MV-4-11 (cell line): ENCODE results near the gene KRTAP19-5.
"Not testable (repeated sequence)": the region's sequence is repeated elsewhere in the genome, so short reads cannot be mapped to it uniquely, and the experiment has no call there.

Experiments
- DNase-seq: peaks from one replicate; lab custom pipeline; 2025; lab: John Stamatoyannopoulos, UW

Gene KRTAP19-5

GRCh38 chr21:30502041-30502440 is at the start of gene KRTAP19-5:
Gene KRTAP19-5, minus strand, starts transcription at chr21:30502141. Its CDS starts 51 bp downstream, at chr21:30502090.
- no peak for DNase-seq

GRCh38 chr21:30541764-30542163 is 39.8 kb upstream of the KRTAP19-5 start, which contains the start of gene KRTAP19-6:
Gene KRTAP19-6, minus strand, starts transcription at chr21:30541864. Its CDS starts 31 bp downstream, at chr21:30541833.
- no peak for DNase-seq

GRCh38 chr21:30518876-30519275 is 16.9 kb upstream of the KRTAP19-5 start:
- no peak for DNase-seq

- DNase-seq, result no peak
Observed at GRCh38 chr21:30515681-30516080, 13.7 kb upstream of the KRTAP19-5 start.

GRCh38 chr21:30505621-30506205 is 3.8 kb upstream of the KRTAP19-5 start:
- DNase-seq, result not testable (repeated sequence)

GRCh38 chr21:30497065-30497464 is 4.9 kb downstream of the KRTAP19-5 start, which contains the start of gene KRTAP19-4:
Gene KRTAP19-4, minus strand, starts transcription at chr21:30497165. Its CDS starts 55 bp downstream, at chr21:30497110.
- no peak for DNase-seq

GRCh38 chr21:30491963-30492428 is 9.9 kb downstream of the KRTAP19-5 start, which contains the start of gene KRTAP19-3:
Gene KRTAP19-3, minus strand, starts transcription at chr21:30492013. Its CDS starts 56 bp downstream, at chr21:30491957.
- DNase-seq, result no peak

- DNase-seq, result no peak
Observed at GRCh38 chr21:30487336-30487735, 14.6 kb downstream of the KRTAP19-5 start, which contains the start of gene KRTAP19-2. Gene KRTAP19-2, minus strand, starts transcription at chr21:30487436. Its CDS starts 88 bp downstream, at chr21:30487348.

GRCh38 chr21:30486180-30486579 is 15.8 kb downstream of the KRTAP19-5 start:
- DNase-seq, result no peak

GRCh38 chr21:30482130-30482529 is 19.8 kb downstream of the KRTAP19-5 start:
- DNase-seq, result no peak

- no peak for DNase-seq
Observed at GRCh38 chr21:30480145-30480544, 21.8 kb downstream of the KRTAP19-5 start, which contains the start of gene KRTAP19-1. Gene KRTAP19-1, minus strand, starts transcription at chr21:30480367. Its CDS starts 50 bp downstream, at chr21:30480317.

- no peak for DNase-seq
Observed at GRCh38 chr21:30479259-30479658, 22.7 kb downstream of the KRTAP19-5 start.

- no peak for DNase-seq
Observed at GRCh38 chr21:30478004-30478403, 23.9 kb downstream of the KRTAP19-5 start.

GRCh38 chr21:30468900-30469714 is 32.8 kb downstream of the KRTAP19-5 start:
- no peak for DNase-seq

- DNase-seq, result no peak
Observed at GRCh38 chr21:30463713-30464112, 38.2 kb downstream of the KRTAP19-5 start.
